OCI-LY3 (cell line): Measurements from ENCODE around the gene HCFC2.

ENCODE experiments used
- EZH2phosphoT487 ChIP-seq: fragments of 200-600 bp; shearing (Covaris generic); IDR thresholded peaks from 2 replicates; pipeline ENCODE4 v1.6.1; 2018; ENCODE audit warnings: antibody characterized with exemption, mixed run types, low read depth
- TF ChIP-seq, protein P1 (sequence below): fragments of 200-600, 300-600 bp; sonication (generic); IDR thresholded peaks from 2 replicates; pipeline ENCODE4 v1.5.1; 2014; ENCODE audit warnings: antibody characterized with exemption, low read length, low read depth

GRCh38 chr12:104059963-104060362, 4.4 kb upstream of the HCFC2 start:
- TF ChIP-seq, protein P1, sequence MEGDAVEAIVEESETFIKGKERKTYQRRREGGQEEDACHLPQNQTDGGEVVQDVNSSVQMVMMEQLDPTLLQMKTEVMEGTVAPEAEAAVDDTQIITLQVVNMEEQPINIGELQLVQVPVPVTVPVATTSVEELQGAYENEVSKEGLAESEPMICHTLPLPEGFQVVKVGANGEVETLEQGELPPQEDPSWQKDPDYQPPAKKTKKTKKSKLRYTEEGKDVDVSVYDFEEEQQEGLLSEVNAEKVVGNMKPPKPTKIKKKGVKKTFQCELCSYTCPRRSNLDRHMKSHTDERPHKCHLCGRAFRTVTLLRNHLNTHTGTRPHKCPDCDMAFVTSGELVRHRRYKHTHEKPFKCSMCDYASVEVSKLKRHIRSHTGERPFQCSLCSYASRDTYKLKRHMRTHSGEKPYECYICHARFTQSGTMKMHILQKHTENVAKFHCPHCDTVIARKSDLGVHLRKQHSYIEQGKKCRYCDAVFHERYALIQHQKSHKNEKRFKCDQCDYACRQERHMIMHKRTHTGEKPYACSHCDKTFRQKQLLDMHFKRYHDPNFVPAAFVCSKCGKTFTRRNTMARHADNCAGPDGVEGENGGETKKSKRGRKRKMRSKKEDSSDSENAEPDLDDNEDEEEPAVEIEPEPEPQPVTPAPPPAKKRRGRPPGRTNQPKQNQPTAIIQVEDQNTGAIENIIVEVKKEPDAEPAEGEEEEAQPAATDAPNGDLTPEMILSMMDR: no peak
- TF ChIP-seq EZH2phosphoT487: no peak
